Kidney (tissue), 14 donors: ENCODE results near the gene OLR1. TPM values are rescaled to one million over a fixed set of nuclear protein-coding genes. Genes with fewer than 3 reads are reported as not detected.

Experiments used
- DNase-seq, 5 donors: peaks; one replicate each; pipeline ENCODE4 v3.0.0-alpha.2; 2013 to 2020
- FAIRE-seq: peaks from 2 replicates; lab custom pipeline; 2012; peaks lifted over from hg19 to GRCh38; lab: Jason Lieb, UNC
- H3K27ac ChIP-seq, 2 donors: one replicate each; pipeline ENCODE4 v1.7.0; 2013; ENCODE audit warnings: low read depth in 2 of 2, low read length in 2 of 2, inconsistent platforms in 1 of 2
- H3K27me3 ChIP-seq: one replicate; pipeline ENCODE4 v1.7.1; 2013; ENCODE audit warnings: low read length, inconsistent platforms; ENCODE audit not compliant: control insufficient read depth, insufficient read depth
- H3K36me3 ChIP-seq, 3 donors: one replicate each; pipeline versions ENCODE4 v1.7.0 to v1.7.1; 2013; ENCODE audit warnings: low read length in 3 of 3, control low read depth in 1 of 3, inconsistent platforms in 1 of 3; ENCODE audit not compliant: insufficient read depth in 3 of 3, control insufficient read depth in 2 of 3
- H3K4me1 ChIP-seq, 3 donors: one replicate each; pipeline versions ENCODE4 v1.7.0 to v1.7.1; 2013; ENCODE audit warnings: low read length in 3 of 3, inconsistent platforms in 1 of 3, low read depth in 1 of 3; ENCODE audit not compliant: control insufficient read depth in 2 of 3, insufficient read depth in 2 of 3
- H3K4me3 ChIP-seq, 3 donors: one replicate each; pipeline versions ENCODE4 v1.7.0 to v1.8.1; 2013; ENCODE audit warnings: low read length in 3 of 3, control low read depth in 1 of 3, inconsistent platforms in 1 of 3
- H3K9ac ChIP-seq, 3 donors: one replicate each; pipeline versions ENCODE4 v1.7.0 to v1.7.1; 2013; ENCODE audit warnings: low read length in 3 of 3, control low read depth in 1 of 3, inconsistent platforms in 1 of 3
- H3K9me3 ChIP-seq, 3 donors: one replicate each; pipeline versions ENCODE4 v1.7.0 to v1.7.1; 2013; ENCODE audit warnings: low read length in 3 of 3, control low read depth in 1 of 3, inconsistent platforms in 1 of 3; ENCODE audit not compliant: control insufficient read depth in 2 of 3, insufficient read depth in 1 of 3
- CTCF ChIP-seq: IDR thresholded peaks from 3 replicates; pipeline ENCODE4 v1.5.1; 2012; ENCODE audit warnings: mild to moderate bottlenecking, moderate library complexity, borderline replicate concordance; ENCODE audit not compliant: insufficient read depth; ENCODE audit errors: extremely low read depth
- intact Hi-C: fragments of 100-400 bp; cut with DNase I; formaldehyde crosslinking; loops from one replicate; pipeline ENCODE4 v1.11.1; 2022
- polyA plus RNA-seq: library from polyadenylated mRNA; stranded (reverse); fragments of 350-450 nt; fragmentation: Illumina TruSeq; extraction: RNeasy Lipid Tissue Mini Kit (QIAGEN cat#74804); gene quantifications from one replicate; pipeline ENCODE4 v1.2.3, GENCODE V29; 2014; ENCODE audit warnings: low read depth, low replicate concordance; ENCODE audit not compliant: insufficient read depth
- total RNA-seq: library from RNA; stranded (reverse); fragmentation: NEBNext Ultra II Directional; extraction: Animal tissue kit (Norgen Biotek cat#: 25700); gene quantifications from one replicate; pipeline ENCODE4 v1.2.1, GENCODE V29; 2021
- donor health status: control.
- donor health status: control.
- donor health status: control.
- donor health status: control.
- donor health status: control.
- donor health status: DM: yes; HTN: yes; CAD: no.
- donor health status: Normal renal cell carcinoma (clear cell type).

OLR1 gene
- total and polyA plus RNA-seq, 2 donors from 2014 or later, result 6.7 to 11.5 TPM

GRCh38 chr12:10194160-10194670 lies 22.3 kb upstream of the OLR1 start:
- no peaks in the 10 kb centered on the region for H3K27me3 ChIP-seq
- H3K4me3 ChIP-seq, result no peak overlapping the region
- FAIRE-seq (no peak), DNase-seq (no peak)
- no peak overlapping the region for H3K27ac ChIP-seq
- no peaks in the 10 kb centered on the region for H3K36me3 ChIP-seq
- no peak overlapping the region for H3K9ac ChIP-seq
- no peak for TF ChIP-seq CTCF
- no peaks in the 10 kb centered on the region for H3K4me1 ChIP-seq
- H3K9me3 ChIP-seq, result no peaks in the 10 kb centered on the region
- intact Hi-C loops, result no loop called here

GRCh38 chr12:10191865-10192264 lies 19.9 kb upstream of the OLR1 start:
- FAIRE-seq, result no peak

GRCh38 chr12:10190558-10191388 lies 18.8 kb upstream of the OLR1 start:
- peak in 4 of 5 donors; percentile 67 to 87 (median 72) for DNase-seq
- Histone ChIP-seq H3K27me3 (no peaks in the 10 kb centered on the region), H3K36me3 (no peaks in the 10 kb centered on the region), H3K27ac (peak overlapping the region in 1 of 2 donors; percentile 60), H3K4me3 (no peak overlapping the region), H3K4me1 (no peaks in the 10 kb centered on the region), H3K9me3 (no peaks in the 10 kb centered on the region), H3K9ac (no peak overlapping the region)
- FAIRE-seq, result peak; percentile 59
- TF ChIP-seq CTCF, result peak; percentile 83
- intact Hi-C loops, result no loop called here

More at GRCh38 chr12:10191865-10192264, 19.9 kb upstream of the OLR1 start:
- Histone ChIP-seq H3K4me3 (no peak overlapping the region), H3K9me3 (no peaks in the 10 kb centered on the region), H3K27me3 (no peaks in the 10 kb centered on the region), H3K4me1 (no peaks in the 10 kb centered on the region), H3K9ac (no peak overlapping the region), H3K27ac (peak overlapping the region in 1 of 2 donors; percentile 53), H3K36me3 (no peaks in the 10 kb centered on the region)
- TF ChIP-seq CTCF, result no peak
- intact Hi-C loops, result no loop called here
- DNase-seq, result no peak
